Measurements from ENCODE around the gene SEMA6D.

The SEMA6D gene

GRCh38 chr15:47753591-47753990, 36.3 kb downstream of the SEMA6D start:
- Histone ChIP-seq H3K27me3 (ENCODE audit: insufficient read depth, insufficient read length) (no peaks in the 10 kb centered on the region), H3K9me3 (ENCODE audit: insufficient read depth, low read length) (peaks cover 12% of the 10 kb centered on the region)

GRCh38 chr15:47754312-47754711, 37.0 kb downstream of the SEMA6D start:
- no peak overlapping the region for H3K9ac ChIP-seq (ENCODE audit: insufficient read length, low read depth)
- H3K27me3 ChIP-seq (ENCODE audit: insufficient read depth, insufficient read length) = no peaks in the 10 kb centered on the region
- H3K4me3 ChIP-seq (ENCODE audit: insufficient read length, low read depth) = no peak overlapping the region
- no peaks in the 10 kb centered on the region for H3K4me1 ChIP-seq (ENCODE audit: insufficient read depth, insufficient read length)
- no peak for DNase-seq (ENCODE audit: low read depth, low spot score)
- H3K36me3 ChIP-seq (ENCODE audit: insufficient read depth, insufficient read length, low read length) = no peaks in the 10 kb centered on the region
- TF ChIP-seq YY1 (IDR thresholded peaks at IDR 0.05; ENCODE audit: insufficient read depth, insufficient read length) = no peak
- TF ChIP-seq SUZ12 (IDR thresholded peaks at IDR 0.05; ENCODE audit: extremely low read depth, insufficient read depth, insufficient read length) = no peak
- no peak for TF ChIP-seq ZNF274 (IDR thresholded peaks at IDR 0.05; ENCODE audit: low read depth, low read length)
- H3K9me3 ChIP-seq (ENCODE audit: insufficient read depth, low read length) = peaks cover 12% of the 10 kb centered on the region

More at GRCh38 chr15:47753591-47753990, 36.3 kb downstream of the SEMA6D start:
- H3K4me3 ChIP-seq (ENCODE audit: insufficient read length, low read depth) = no peak overlapping the region
- no peak overlapping the region for H3K9ac ChIP-seq (ENCODE audit: insufficient read length, low read depth)
- no peaks in the 10 kb centered on the region for H3K4me1 ChIP-seq (ENCODE audit: insufficient read depth, insufficient read length)
- TF ChIP-seq YY1 (IDR thresholded peaks at IDR 0.05; ENCODE audit: insufficient read depth, insufficient read length) (no peak), SUZ12 (IDR thresholded peaks at IDR 0.05; ENCODE audit: extremely low read depth, insufficient read depth, insufficient read length) (no peak), ZNF274 (IDR thresholded peaks at IDR 0.05; ENCODE audit: low read depth, low read length) (no peak)
- H3K36me3 ChIP-seq (ENCODE audit: insufficient read depth, insufficient read length, low read length) = no peaks in the 10 kb centered on the region
- DNase-seq (ENCODE audit: low read depth, low spot score) = no peak

GRCh38 chr15:47755941-47756340, 38.6 kb downstream of the SEMA6D start:
- Histone ChIP-seq H3K36me3 (ENCODE audit: insufficient read depth, insufficient read length, low read length) (no peaks in the 10 kb centered on the region), H3K4me1 (ENCODE audit: insufficient read depth, insufficient read length) (no peaks in the 10 kb centered on the region), H3K9me3 (ENCODE audit: insufficient read depth, low read length) (peaks cover 12% of the 10 kb centered on the region), H3K27me3 (ENCODE audit: insufficient read depth, insufficient read length) (no peaks in the 10 kb centered on the region), H3K9ac (ENCODE audit: insufficient read length, low read depth) (no peak overlapping the region), H3K4me3 (ENCODE audit: insufficient read length, low read depth) (no peak overlapping the region)
- DNase-seq (ENCODE audit: low read depth, low spot score) = no peak
- TF ChIP-seq YY1 (IDR thresholded peaks at IDR 0.05; ENCODE audit: insufficient read depth, insufficient read length) (no peak), ZNF274 (IDR thresholded peaks at IDR 0.05; ENCODE audit: low read depth, low read length) (no peak), SUZ12 (IDR thresholded peaks at IDR 0.05; ENCODE audit: extremely low read depth, insufficient read depth, insufficient read length) (no peak)

GRCh38 chr15:47756872-47757271, 39.6 kb downstream of the SEMA6D start:
- no peak for TF ChIP-seq SUZ12 (IDR thresholded peaks at IDR 0.05; ENCODE audit: extremely low read depth, insufficient read depth, insufficient read length)
- no peak for TF ChIP-seq ZNF274 (IDR thresholded peaks at IDR 0.05; ENCODE audit: low read depth, low read length)
- TF ChIP-seq YY1 (IDR thresholded peaks at IDR 0.05; ENCODE audit: insufficient read depth, insufficient read length) = no peak
- Histone ChIP-seq H3K9ac (ENCODE audit: insufficient read length, low read depth) (no peak overlapping the region), H3K9me3 (ENCODE audit: insufficient read depth, low read length) (peaks cover 12% of the 10 kb centered on the region), H3K4me1 (ENCODE audit: insufficient read depth, insufficient read length) (no peaks in the 10 kb centered on the region), H3K36me3 (ENCODE audit: insufficient read depth, insufficient read length, low read length) (no peaks in the 10 kb centered on the region), H3K27me3 (ENCODE audit: insufficient read depth, insufficient read length) (no peaks in the 10 kb centered on the region), H3K4me3 (ENCODE audit: insufficient read length, low read depth) (no peak overlapping the region)
- DNase-seq (ENCODE audit: low read depth, low spot score) = no peak

GRCh38 chr15:47757331-47757730, 40.0 kb downstream of the SEMA6D start:
- H3K36me3 ChIP-seq (ENCODE audit: insufficient read depth, insufficient read length, low read length) = no peaks in the 10 kb centered on the region
- peaks cover 12% of the 10 kb centered on the region for H3K9me3 ChIP-seq (ENCODE audit: insufficient read depth, low read length)
- H3K4me3 ChIP-seq (ENCODE audit: insufficient read length, low read depth) = no peak overlapping the region
- H3K27me3 ChIP-seq (ENCODE audit: insufficient read depth, insufficient read length) = no peaks in the 10 kb centered on the region
- H3K4me1 ChIP-seq (ENCODE audit: insufficient read depth, insufficient read length) = no peaks in the 10 kb centered on the region
- TF ChIP-seq SUZ12 (IDR thresholded peaks at IDR 0.05; ENCODE audit: extremely low read depth, insufficient read depth, insufficient read length) (no peak), ZNF274 (IDR thresholded peaks at IDR 0.05; ENCODE audit: low read depth, low read length) (no peak), YY1 (IDR thresholded peaks at IDR 0.05; ENCODE audit: insufficient read depth, insufficient read length) (no peak)
- no peak for DNase-seq (ENCODE audit: low read depth, low spot score)
- H3K9ac ChIP-seq (ENCODE audit: insufficient read length, low read depth) = no peak overlapping the region

- no peak overlapping the region for H3K4me3 ChIP-seq (ENCODE audit: insufficient read length, low read depth)
- H3K27me3 ChIP-seq (ENCODE audit: insufficient read depth, insufficient read length) = no peaks in the 10 kb centered on the region
- TF ChIP-seq SUZ12 (IDR thresholded peaks at IDR 0.05; ENCODE audit: extremely low read depth, insufficient read depth, insufficient read length) (no peak), YY1 (IDR thresholded peaks at IDR 0.05; ENCODE audit: insufficient read depth, insufficient read length) (no peak), ZNF274 (IDR thresholded peaks at IDR 0.05; ENCODE audit: low read depth, low read length) (no peak)
- no peak overlapping the region for H3K9ac ChIP-seq (ENCODE audit: insufficient read length, low read depth)
- no peaks in the 10 kb centered on the region for H3K4me1 ChIP-seq (ENCODE audit: insufficient read depth, insufficient read length)
- no peaks in the 10 kb centered on the region for H3K36me3 ChIP-seq (ENCODE audit: insufficient read depth, insufficient read length, low read length)
- no peaks in the 10 kb centered on the region for H3K9me3 ChIP-seq (ENCODE audit: insufficient read depth, low read length)
- no peak for DNase-seq (ENCODE audit: low read depth, low spot score)
These were observed 45.3 kb downstream of the SEMA6D start for GRCh38 chr15:47762621-47763020.

GRCh38 chr15:47764666-47765065, 47.4 kb downstream of the SEMA6D start:
- no peak for DNase-seq (ENCODE audit: low read depth, low spot score)
- Histone ChIP-seq H3K4me3 (ENCODE audit: insufficient read length, low read depth) (no peak overlapping the region), H3K9me3 (ENCODE audit: insufficient read depth, low read length) (no peaks in the 10 kb centered on the region), H3K4me1 (ENCODE audit: insufficient read depth, insufficient read length) (no peaks in the 10 kb centered on the region), H3K27me3 (ENCODE audit: insufficient read depth, insufficient read length) (no peaks in the 10 kb centered on the region), H3K36me3 (ENCODE audit: insufficient read depth, insufficient read length, low read length) (no peaks in the 10 kb centered on the region), H3K9ac (ENCODE audit: insufficient read length, low read depth) (no peak overlapping the region)
- TF ChIP-seq YY1 (IDR thresholded peaks at IDR 0.05; ENCODE audit: insufficient read depth, insufficient read length) (no peak), SUZ12 (IDR thresholded peaks at IDR 0.05; ENCODE audit: extremely low read depth, insufficient read depth, insufficient read length) (no peak), ZNF274 (IDR thresholded peaks at IDR 0.05; ENCODE audit: low read depth, low read length) (no peak)
